ENCODE data around the gene PLCG1.

DNA sequence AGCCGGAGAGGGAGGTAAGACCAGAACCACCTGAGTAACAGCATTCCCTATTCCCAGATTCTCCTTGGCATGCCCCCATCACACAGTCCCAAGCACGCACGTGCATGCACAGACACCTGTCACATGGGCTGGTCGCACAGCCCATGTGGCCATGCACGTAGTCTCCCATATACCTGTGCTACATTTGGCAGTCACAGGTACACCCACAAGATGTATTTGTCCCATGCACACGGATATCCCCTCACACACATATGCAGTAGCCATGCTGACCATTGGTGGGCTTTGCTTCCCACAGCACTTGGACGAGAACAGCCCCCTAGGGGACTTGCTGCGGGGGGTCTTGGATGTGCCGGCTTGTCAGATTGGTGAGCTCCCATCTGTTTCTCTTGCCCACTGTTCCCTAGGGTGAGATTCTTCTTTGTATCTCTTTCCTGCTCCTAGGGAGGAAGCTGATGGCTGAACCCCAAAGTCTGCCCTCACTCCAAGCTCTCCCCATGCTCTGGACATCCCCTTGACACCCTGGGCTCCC is 31.9 kb downstream of the PLCG1 start:
- TF ChIP-seq SP1 (IDR thresholded peaks at IDR 0.05; ENCODE audit: low read depth) (no peak), POLR2AphosphoS5 (IDR thresholded peaks at IDR 0.05; ENCODE audit: low read depth, low read length) (no peak), ELF1 (IDR thresholded peaks at IDR 0.05; ENCODE audit: borderline replicate concordance, low read depth) (no peak), JUND (IDR thresholded peaks at IDR 0.05) (no peak), EZH2phosphoT487 (IDR thresholded peaks at IDR 0.05; ENCODE audit: borderline replicate concordance) (no peak), FOSL1 (IDR thresholded peaks at IDR 0.05; ENCODE audit: low read depth) (no peak), RAD21 (IDR thresholded peaks at IDR 0.05; ENCODE audit: low read depth) (no peak)
- TF ChIP-seq, protein P1, sequence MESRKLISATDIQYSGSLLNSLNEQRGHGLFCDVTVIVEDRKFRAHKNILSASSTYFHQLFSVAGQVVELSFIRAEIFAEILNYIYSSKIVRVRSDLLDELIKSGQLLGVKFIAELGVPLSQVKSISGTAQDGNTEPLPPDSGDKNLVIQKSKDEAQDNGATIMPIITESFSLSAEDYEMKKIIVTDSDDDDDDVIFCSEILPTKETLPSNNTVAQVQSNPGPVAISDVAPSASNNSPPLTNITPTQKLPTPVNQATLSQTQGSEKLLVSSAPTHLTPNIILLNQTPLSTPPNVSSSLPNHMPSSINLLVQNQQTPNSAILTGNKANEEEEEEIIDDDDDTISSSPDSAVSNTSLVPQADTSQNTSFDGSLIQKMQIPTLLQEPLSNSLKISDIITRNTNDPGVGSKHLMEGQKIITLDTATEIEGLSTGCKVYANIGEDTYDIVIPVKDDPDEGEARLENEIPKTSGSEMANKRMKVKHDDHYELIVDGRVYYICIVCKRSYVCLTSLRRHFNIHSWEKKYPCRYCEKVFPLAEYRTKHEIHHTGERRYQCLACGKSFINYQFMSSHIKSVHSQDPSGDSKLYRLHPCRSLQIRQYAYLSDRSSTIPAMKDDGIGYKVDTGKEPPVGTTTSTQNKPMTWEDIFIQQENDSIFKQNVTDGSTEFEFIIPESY (IDR thresholded peaks at IDR 0.05; ENCODE audit: extremely low read depth, insufficient replicate concordance, low read length) = no peak
- TF ChIP-seq, protein P2, sequence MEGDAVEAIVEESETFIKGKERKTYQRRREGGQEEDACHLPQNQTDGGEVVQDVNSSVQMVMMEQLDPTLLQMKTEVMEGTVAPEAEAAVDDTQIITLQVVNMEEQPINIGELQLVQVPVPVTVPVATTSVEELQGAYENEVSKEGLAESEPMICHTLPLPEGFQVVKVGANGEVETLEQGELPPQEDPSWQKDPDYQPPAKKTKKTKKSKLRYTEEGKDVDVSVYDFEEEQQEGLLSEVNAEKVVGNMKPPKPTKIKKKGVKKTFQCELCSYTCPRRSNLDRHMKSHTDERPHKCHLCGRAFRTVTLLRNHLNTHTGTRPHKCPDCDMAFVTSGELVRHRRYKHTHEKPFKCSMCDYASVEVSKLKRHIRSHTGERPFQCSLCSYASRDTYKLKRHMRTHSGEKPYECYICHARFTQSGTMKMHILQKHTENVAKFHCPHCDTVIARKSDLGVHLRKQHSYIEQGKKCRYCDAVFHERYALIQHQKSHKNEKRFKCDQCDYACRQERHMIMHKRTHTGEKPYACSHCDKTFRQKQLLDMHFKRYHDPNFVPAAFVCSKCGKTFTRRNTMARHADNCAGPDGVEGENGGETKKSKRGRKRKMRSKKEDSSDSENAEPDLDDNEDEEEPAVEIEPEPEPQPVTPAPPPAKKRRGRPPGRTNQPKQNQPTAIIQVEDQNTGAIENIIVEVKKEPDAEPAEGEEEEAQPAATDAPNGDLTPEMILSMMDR (IDR thresholded peaks at IDR 0.05 in 2 of 3, conservative IDR thresholded peaks at IDR 0.05 in 1 of 3; ENCODE audit: borderline replicate concordance in 1 of 3, insufficient read depth in 1 of 3, low read depth in 2 of 3, low read length in 2 of 3) = no peak
- TF ChIP-seq, protein P3, sequence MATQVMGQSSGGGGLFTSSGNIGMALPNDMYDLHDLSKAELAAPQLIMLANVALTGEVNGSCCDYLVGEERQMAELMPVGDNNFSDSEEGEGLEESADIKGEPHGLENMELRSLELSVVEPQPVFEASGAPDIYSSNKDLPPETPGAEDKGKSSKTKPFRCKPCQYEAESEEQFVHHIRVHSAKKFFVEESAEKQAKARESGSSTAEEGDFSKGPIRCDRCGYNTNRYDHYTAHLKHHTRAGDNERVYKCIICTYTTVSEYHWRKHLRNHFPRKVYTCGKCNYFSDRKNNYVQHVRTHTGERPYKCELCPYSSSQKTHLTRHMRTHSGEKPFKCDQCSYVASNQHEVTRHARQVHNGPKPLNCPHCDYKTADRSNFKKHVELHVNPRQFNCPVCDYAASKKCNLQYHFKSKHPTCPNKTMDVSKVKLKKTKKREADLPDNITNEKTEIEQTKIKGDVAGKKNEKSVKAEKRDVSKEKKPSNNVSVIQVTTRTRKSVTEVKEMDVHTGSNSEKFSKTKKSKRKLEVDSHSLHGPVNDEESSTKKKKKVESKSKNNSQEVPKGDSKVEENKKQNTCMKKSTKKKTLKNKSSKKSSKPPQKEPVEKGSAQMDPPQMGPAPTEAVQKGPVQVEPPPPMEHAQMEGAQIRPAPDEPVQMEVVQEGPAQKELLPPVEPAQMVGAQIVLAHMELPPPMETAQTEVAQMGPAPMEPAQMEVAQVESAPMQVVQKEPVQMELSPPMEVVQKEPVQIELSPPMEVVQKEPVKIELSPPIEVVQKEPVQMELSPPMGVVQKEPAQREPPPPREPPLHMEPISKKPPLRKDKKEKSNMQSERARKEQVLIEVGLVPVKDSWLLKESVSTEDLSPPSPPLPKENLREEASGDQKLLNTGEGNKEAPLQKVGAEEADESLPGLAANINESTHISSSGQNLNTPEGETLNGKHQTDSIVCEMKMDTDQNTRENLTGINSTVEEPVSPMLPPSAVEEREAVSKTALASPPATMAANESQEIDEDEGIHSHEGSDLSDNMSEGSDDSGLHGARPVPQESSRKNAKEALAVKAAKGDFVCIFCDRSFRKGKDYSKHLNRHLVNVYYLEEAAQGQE (IDR thresholded peaks at IDR 0.05; ENCODE audit: low read depth) = no peak
